Measurements from ENCODE around the gene PIERCE2. TPM values are rescaled to one million over a fixed set of nuclear protein-coding genes. Genes with fewer than 3 reads are reported as not detected.

Gene PIERCE2
- total and polyA plus RNA-seq, 2 of the 4 experiments (the other 2 are of a cell fraction) = 0.36 to 0.48 TPM

DNA sequence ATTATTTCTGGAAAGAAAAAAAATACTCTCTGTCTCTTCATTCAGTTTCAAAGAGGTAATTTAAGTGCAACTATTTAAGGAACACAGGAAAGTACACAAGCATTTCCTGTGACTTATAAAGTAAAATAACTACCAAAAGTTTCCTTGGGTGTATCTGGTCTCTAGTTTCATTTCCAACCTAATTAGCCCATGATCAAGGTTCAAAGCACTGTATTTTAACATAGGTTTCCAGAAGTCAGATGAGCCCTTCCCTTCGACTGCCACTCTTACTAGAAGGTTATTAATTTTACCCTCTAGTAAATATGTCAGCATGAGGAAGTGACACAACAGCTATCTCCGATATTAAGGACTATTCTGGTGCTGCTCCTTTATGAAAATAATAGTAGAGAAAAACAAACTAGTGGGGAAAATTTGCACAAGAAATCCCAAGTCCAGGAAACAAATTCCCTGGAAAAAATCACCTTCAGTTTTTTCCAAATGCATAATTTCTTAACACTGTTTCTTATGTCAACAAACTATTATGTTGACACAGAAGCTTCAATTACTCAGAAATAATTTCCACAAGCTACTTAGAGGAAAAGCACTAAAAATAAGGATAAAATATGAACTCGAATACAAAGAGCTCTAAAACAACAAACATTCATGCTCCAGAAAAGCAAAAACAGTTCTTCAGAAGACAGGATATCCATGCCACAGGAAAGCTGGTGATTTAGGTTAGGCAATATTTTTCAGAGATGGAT lies 35.4 kb upstream of the PIERCE2 start:
- no peaks in the 10 kb centered on the region for H3K4me1 ChIP-seq (ENCODE audit: control insufficient read depth, insufficient read depth, low read length)
- H3K4me3 ChIP-seq (ENCODE audit: insufficient read depth, low read depth, low read length) = no peak overlapping the region
- DNase-seq (no peak), ATAC-seq (ENCODE audit: low read depth) (peak; percentile 21; the same call in 1 of the 2 replicates)
- H3K4me2 ChIP-seq (ENCODE audit: low read depth, low read length) = peak overlapping the region; percentile 70; the same call in 1 of the 2 replicates
- intact Hi-C loops (cut with micrococcal nuclease) (no loop called here), dilution Hi-C loops (cut with HindIII; ENCODE audit: low sequenced_read_pairs, unreplicated experiment) (no loop called here), in situ Hi-C loops (cut with MboI; ENCODE audit: low sequenced_read_pairs) (no loop called here)
- ChIA-PET POLR2A (ENCODE audit: unreplicated experiment) (no interaction called here), CTCF (no interaction called here)
- 0 out of 4 replicates have a peak overlapping the region, but pooled peaks of 1 of the 2 experiments have one; percentile 54 for H4K8ac ChIP-seq (ENCODE audit: low read depth in 2 of 2, low read length in 2 of 2)
- no peak overlapping the region for H3K18ac ChIP-seq (ENCODE audit: low read depth, low read length)
- H3K27ac ChIP-seq (ENCODE audit: insufficient read depth, low read length) = no peak overlapping the region
- H2AFZ ChIP-seq (replicated peaks; ENCODE audit: low read length, poor library complexity) = no peak overlapping the region
- H4K91ac ChIP-seq (ENCODE audit: insufficient read depth, low read depth, low read length) = no peak overlapping the region
- H2BK5ac ChIP-seq (ENCODE audit: low read depth, low read length, poor library complexity, severe bottlenecking) = no peak overlapping the region
- WGBS, 2 experiments (ENCODE audit: extremely low coverage in 2 of 2, insufficient read length in 1 of 2) = no CpG with 5 or more reads among the region's 3 CpGs
- H3K79me1 ChIP-seq (ENCODE audit: low read depth in 1 of 2, low read length in 2 of 2) = no peaks in the 10 kb centered on the region
- BruUV-seq (replicated peaks) = no TSS peak
- no peak overlapping the region for H2BK120ac ChIP-seq (ENCODE audit: low read depth, low read length)
- no peak overlapping the region for H3K4ac ChIP-seq (ENCODE audit: low read depth, low read length)
- 0 out of 2 replicates have a peak, but pooled peaks cover 2% of the 10 kb centered on the region for H3K9me1 ChIP-seq (ENCODE audit: insufficient read depth, low read length)
- H3K14ac ChIP-seq (replicated peaks; ENCODE audit: low read depth, low read length) = no peak overlapping the region
- no peak overlapping the region for H4K5ac ChIP-seq (ENCODE audit: low read depth, low read length)
- H2AK9ac ChIP-seq (replicated peaks; ENCODE audit: low read depth, low read length, poor library complexity) = no peak overlapping the region
- H3K9me3 ChIP-seq (ENCODE audit: control insufficient read depth, insufficient read depth, low read length) = no peaks in the 10 kb centered on the region
- no peak overlapping the region for H3K23ac ChIP-seq (ENCODE audit: low read depth, low read length)
- H3K56ac ChIP-seq (ENCODE audit: extremely low read depth, insufficient read depth, low read length) = no peak overlapping the region
- no peaks in the 10 kb centered on the region for H4K20me1 ChIP-seq (ENCODE audit: insufficient read depth, low read length)
- H3K9ac ChIP-seq (ENCODE audit: low read depth, low read length) = no peak overlapping the region
- H2BK15ac ChIP-seq (ENCODE audit: low read depth, low read length) = no peak overlapping the region
- no peak overlapping the region for H2BK20ac ChIP-seq (ENCODE audit: low read depth, low read length)
- H3K36me3 ChIP-seq (ENCODE audit: control insufficient read depth, insufficient read depth, low read length) = 0 out of 2 replicates have a peak, but pooled peaks cover 1% of the 10 kb centered on the region
- H3K27me3 ChIP-seq (ENCODE audit: control insufficient read depth, insufficient read depth, low read length) = no peaks in the 10 kb centered on the region
- H2AK5ac ChIP-seq (ENCODE audit: low read depth, low read length) = no peak overlapping the region
- TF ChIP-seq FOS (IDR thresholded peaks at IDR 0.05; ENCODE audit: low read depth, low read length) (no peak), SMC3 (IDR thresholded peaks at IDR 0.05; ENCODE audit: low read depth, low read length) (no peak), RAD21 (IDR thresholded peaks at IDR 0.05; ENCODE audit: low read length) (no peak), CEBPB (IDR thresholded peaks at IDR 0.05; ENCODE audit: low read depth, low read length) (no peak), MAFK (IDR thresholded peaks at IDR 0.05; ENCODE audit: low read depth, low read length) (no peak), NFE2L2 (IDR thresholded peaks at IDR 0.05; ENCODE audit: low read depth, low read length) (no peak), RCOR1 (IDR thresholded peaks at IDR 0.05; ENCODE audit: insufficient replicate concordance, low read length) (no peak), MXI1 (IDR thresholded peaks at IDR 0.05; ENCODE audit: borderline replicate concordance, low read depth, low read length) (no peak), USF2 (IDR thresholded peaks at IDR 0.05; ENCODE audit: low read depth, low read length) (no peak), MAZ (IDR thresholded peaks at IDR 0.05; ENCODE audit: borderline replicate concordance, low read depth, low read length) (no peak), BHLHE40 (IDR thresholded peaks at IDR 0.05; ENCODE audit: low read depth, low read length) (no peak), RFX5 (IDR thresholded peaks at IDR 0.05; ENCODE audit: low read depth, low read length) (no peak), CHD1 (IDR thresholded peaks at IDR 0.05; ENCODE audit: low read depth, low read length) (no peak)
- TF ChIP-seq, protein P1, sequence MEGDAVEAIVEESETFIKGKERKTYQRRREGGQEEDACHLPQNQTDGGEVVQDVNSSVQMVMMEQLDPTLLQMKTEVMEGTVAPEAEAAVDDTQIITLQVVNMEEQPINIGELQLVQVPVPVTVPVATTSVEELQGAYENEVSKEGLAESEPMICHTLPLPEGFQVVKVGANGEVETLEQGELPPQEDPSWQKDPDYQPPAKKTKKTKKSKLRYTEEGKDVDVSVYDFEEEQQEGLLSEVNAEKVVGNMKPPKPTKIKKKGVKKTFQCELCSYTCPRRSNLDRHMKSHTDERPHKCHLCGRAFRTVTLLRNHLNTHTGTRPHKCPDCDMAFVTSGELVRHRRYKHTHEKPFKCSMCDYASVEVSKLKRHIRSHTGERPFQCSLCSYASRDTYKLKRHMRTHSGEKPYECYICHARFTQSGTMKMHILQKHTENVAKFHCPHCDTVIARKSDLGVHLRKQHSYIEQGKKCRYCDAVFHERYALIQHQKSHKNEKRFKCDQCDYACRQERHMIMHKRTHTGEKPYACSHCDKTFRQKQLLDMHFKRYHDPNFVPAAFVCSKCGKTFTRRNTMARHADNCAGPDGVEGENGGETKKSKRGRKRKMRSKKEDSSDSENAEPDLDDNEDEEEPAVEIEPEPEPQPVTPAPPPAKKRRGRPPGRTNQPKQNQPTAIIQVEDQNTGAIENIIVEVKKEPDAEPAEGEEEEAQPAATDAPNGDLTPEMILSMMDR (conservative IDR thresholded peaks at IDR 0.05; ENCODE audit: low read depth, low read length) = no peak
- TF ChIP-seq, protein P2, sequence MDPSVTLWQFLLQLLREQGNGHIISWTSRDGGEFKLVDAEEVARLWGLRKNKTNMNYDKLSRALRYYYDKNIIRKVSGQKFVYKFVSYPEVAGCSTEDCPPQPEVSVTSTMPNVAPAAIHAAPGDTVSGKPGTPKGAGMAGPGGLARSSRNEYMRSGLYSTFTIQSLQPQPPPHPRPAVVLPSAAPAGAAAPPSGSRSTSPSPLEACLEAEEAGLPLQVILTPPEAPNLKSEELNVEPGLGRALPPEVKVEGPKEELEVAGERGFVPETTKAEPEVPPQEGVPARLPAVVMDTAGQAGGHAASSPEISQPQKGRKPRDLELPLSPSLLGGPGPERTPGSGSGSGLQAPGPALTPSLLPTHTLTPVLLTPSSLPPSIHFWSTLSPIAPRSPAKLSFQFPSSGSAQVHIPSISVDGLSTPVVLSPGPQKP (IDR thresholded peaks at IDR 0.05; ENCODE audit: borderline replicate concordance, low read depth, low read length) = no peak
